ENCODE data around the gene CHRNE. TPM values are rescaled to one million over a fixed set of nuclear protein-coding genes. Genes with fewer than 3 reads are reported as not detected.

The CHRNE gene
- polyA plus RNA-seq, 1 donor from 2014 or later, result 0.25 TPM

DNA sequence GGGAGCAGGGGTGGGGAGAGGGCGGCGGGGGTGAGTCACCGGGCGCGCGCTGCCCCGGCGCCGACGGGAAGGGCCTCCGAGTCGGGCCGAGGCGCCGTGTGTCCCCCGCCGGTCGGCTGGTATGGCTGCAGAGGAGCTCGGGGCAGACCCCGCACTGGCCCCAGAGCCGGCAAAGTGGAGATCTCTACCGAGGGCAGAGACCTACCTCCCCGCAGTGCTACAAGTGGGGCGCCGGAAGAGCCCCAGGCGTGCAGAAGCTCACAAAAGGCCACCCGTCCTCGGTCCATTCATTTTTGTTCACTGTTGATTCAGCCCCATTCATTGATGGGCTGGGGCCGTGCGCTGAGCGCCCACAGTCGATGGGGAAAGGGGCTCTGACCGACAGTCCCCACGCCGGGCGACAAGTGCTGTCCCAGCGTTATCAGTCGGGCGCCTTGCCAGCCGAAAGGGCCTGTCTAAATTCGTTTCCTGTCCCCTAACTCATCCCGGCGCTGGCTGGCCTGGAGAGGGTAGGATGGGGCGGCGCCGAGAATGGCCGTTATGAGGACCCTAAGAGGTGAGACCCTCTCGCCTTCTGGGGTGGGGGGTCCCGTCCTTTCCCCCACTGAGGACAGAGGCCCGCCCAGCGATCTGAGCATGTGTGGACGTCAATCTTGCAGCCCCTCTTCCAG lies 47.3 kb upstream of the CHRNE start:
- no peak overlapping the region for H3K4me3 ChIP-seq (ENCODE audit: low read length)
- H3K36me3 ChIP-seq (ENCODE audit: insufficient read depth, low read length), result no peaks in the 10 kb centered on the region
- H4K20me1 ChIP-seq (ENCODE audit: insufficient read depth), result no peaks in the 10 kb centered on the region
- no peaks in the 10 kb centered on the region for H3K9me2 ChIP-seq (ENCODE audit: insufficient read depth, low read length)
- H3K4me2 ChIP-seq (ENCODE audit: low read length), result no peak overlapping the region
- H3F3A ChIP-seq (ENCODE audit: insufficient read depth, low read length, poor library complexity, severe bottlenecking), result no peaks in the 10 kb centered on the region
- H3K9ac ChIP-seq (ENCODE audit: low read length), result no peak overlapping the region
- no peak for TF ChIP-seq TAF1 (IDR thresholded peaks at IDR 0.05; ENCODE audit: low read depth)
- no peak for TF ChIP-seq RAD21 (conservative IDR thresholded peaks at IDR 0.05)
- TF ChIP-seq MXI1 (conservative IDR thresholded peaks at IDR 0.05; ENCODE audit: poor library complexity, severe bottlenecking), result no peak
- TF ChIP-seq EP300 (conservative IDR thresholded peaks at IDR 0.05; ENCODE audit: poor library complexity, severe bottlenecking), result no peak
- no peak for TF ChIP-seq SMC3 (conservative IDR thresholded peaks at IDR 0.05; ENCODE audit: poor library complexity)
- no peak for TF ChIP-seq EZH2 (IDR thresholded peaks at IDR 0.05; ENCODE audit: borderline replicate concordance, insufficient read depth, low read length, poor library complexity, severe bottlenecking)
- H3K27me3 ChIP-seq (ENCODE audit: insufficient read depth, low read depth, low read length), result peaks cover 3% of the 10 kb centered on the region
- no peak overlapping the region for H3K27ac ChIP-seq (ENCODE audit: low read length)
- H3K9me3 ChIP-seq (ENCODE audit: low read length), result no peaks in the 10 kb centered on the region
- peaks cover 4% of the 10 kb centered on the region for H3K79me2 ChIP-seq (replicated peaks; ENCODE audit: insufficient read depth, low read length)
- no peak overlapping the region for H2AFZ ChIP-seq (ENCODE audit: low read depth, low read length)

DNA sequence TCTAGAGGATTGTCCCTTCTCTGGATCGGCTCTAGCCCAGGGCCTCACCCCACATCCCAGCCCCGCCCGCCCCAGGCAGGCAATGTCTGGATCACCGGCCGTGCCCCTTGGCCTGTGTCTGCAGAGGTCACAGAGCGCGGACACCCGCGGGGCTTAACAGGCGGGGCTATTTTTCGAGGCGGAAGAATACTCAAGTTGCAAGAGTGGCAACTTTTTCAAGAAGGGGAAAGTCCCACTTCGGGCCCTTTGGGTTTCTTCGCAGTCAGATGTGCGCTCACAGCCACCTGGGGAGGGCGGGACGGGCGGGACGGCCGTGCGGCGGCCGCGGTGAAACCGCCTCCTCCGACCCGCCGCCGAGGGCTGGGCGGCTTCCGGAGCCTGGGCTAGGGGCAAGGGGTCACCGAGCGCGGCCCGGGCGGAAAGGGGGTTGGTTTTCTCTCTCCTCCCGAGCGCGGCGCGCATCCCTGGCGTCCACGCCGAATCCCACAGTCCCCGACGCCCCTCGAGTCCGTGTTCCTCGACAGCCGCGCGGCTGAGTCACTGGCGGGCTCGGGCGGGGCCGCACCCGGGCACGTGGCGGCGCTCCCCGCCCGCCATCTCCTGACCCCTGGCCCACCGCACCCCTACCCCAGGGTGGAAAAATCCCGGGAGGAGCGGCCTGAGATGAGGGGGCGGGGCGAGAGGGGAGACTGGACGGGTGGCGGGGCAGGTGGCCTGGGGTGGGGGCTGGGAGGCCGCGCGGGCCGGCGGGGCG lies 46.6 kb upstream of the CHRNE start:
- peaks cover 3% of the 10 kb centered on the region for H3K27me3 ChIP-seq (ENCODE audit: insufficient read depth, low read depth, low read length)
- no peak overlapping the region for H3K27ac ChIP-seq (ENCODE audit: low read length)
- no peaks in the 10 kb centered on the region for H4K20me1 ChIP-seq (ENCODE audit: insufficient read depth)
- TF ChIP-seq RAD21 (conservative IDR thresholded peaks at IDR 0.05) (no peak), EP300 (conservative IDR thresholded peaks at IDR 0.05; ENCODE audit: poor library complexity, severe bottlenecking) (no peak), MXI1 (conservative IDR thresholded peaks at IDR 0.05; ENCODE audit: poor library complexity, severe bottlenecking) (no peak), POLR2AphosphoS5 (IDR thresholded peaks at IDR 0.05) (no peak), EZH2 (IDR thresholded peaks at IDR 0.05; ENCODE audit: borderline replicate concordance, insufficient read depth, low read length, poor library complexity, severe bottlenecking) (no peak), SMC3 (conservative IDR thresholded peaks at IDR 0.05; ENCODE audit: poor library complexity) (no peak)
- TF ChIP-seq, protein P1, sequence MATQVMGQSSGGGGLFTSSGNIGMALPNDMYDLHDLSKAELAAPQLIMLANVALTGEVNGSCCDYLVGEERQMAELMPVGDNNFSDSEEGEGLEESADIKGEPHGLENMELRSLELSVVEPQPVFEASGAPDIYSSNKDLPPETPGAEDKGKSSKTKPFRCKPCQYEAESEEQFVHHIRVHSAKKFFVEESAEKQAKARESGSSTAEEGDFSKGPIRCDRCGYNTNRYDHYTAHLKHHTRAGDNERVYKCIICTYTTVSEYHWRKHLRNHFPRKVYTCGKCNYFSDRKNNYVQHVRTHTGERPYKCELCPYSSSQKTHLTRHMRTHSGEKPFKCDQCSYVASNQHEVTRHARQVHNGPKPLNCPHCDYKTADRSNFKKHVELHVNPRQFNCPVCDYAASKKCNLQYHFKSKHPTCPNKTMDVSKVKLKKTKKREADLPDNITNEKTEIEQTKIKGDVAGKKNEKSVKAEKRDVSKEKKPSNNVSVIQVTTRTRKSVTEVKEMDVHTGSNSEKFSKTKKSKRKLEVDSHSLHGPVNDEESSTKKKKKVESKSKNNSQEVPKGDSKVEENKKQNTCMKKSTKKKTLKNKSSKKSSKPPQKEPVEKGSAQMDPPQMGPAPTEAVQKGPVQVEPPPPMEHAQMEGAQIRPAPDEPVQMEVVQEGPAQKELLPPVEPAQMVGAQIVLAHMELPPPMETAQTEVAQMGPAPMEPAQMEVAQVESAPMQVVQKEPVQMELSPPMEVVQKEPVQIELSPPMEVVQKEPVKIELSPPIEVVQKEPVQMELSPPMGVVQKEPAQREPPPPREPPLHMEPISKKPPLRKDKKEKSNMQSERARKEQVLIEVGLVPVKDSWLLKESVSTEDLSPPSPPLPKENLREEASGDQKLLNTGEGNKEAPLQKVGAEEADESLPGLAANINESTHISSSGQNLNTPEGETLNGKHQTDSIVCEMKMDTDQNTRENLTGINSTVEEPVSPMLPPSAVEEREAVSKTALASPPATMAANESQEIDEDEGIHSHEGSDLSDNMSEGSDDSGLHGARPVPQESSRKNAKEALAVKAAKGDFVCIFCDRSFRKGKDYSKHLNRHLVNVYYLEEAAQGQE (IDR thresholded peaks at IDR 0.05; ENCODE audit: borderline replicate concordance), result no peak
- H3F3A ChIP-seq (ENCODE audit: insufficient read depth, low read length, poor library complexity, severe bottlenecking), result no peaks in the 10 kb centered on the region
- peak overlapping the region; percentile 99 for H3K4me3 ChIP-seq (ENCODE audit: low read length)
- H3K4me2 ChIP-seq (ENCODE audit: low read length), result peak overlapping the region; percentile 70
- H3K79me2 ChIP-seq (replicated peaks; ENCODE audit: insufficient read depth, low read length), result peaks cover 5% of the 10 kb centered on the region
- no peaks in the 10 kb centered on the region for H3K9me3 ChIP-seq (ENCODE audit: low read length)
- peak overlapping the region; percentile 60 for H2AFZ ChIP-seq (ENCODE audit: low read depth, low read length)
- peak overlapping the region; percentile 87 for H3K9ac ChIP-seq (ENCODE audit: low read length)
- H3K36me3 ChIP-seq (ENCODE audit: insufficient read depth, low read length), result no peaks in the 10 kb centered on the region
- no peaks in the 10 kb centered on the region for H3K9me2 ChIP-seq (ENCODE audit: insufficient read depth, low read length)

Data from neural cell (in vitro differentiated cells).